ENCODE results near the gene PWWP2B. TPM values are rescaled to one million over a fixed set of nuclear protein-coding genes. Genes with fewer than 3 reads are reported as not detected.

Gene PWWP2B
- polyA plus RNA-seq, 1 donor, result 23.7 TPM

GRCh38 chr10:132370426-132371340 is 26.3 kb upstream of the PWWP2B start:
- H3K27ac ChIP-seq (ENCODE audit: low read length), result no peak overlapping the region
- H3K36me3 ChIP-seq (ENCODE audit: control insufficient read depth, insufficient read depth, low read length), result peaks cover 18% of the 10 kb centered on the region
- no peak overlapping the region for H3K4me3 ChIP-seq (ENCODE audit: low read length)
- H3K9me3 ChIP-seq (ENCODE audit: control insufficient read depth, low read depth, low read length), result peaks cover 7% of the 10 kb centered on the region
- H3K4me1 ChIP-seq (ENCODE audit: control insufficient read depth, insufficient read depth, low read length), result no peaks in the 10 kb centered on the region
- no peak for DNase-seq
- no peaks in the 10 kb centered on the region for H3K27me3 ChIP-seq (ENCODE audit: control insufficient read depth, insufficient read depth, low read length)
- 100% methylated on average over 1 of the region's 31 CpGs for WGBS (ENCODE audit: insufficient coverage, low lambda C conversion rate)

DNA sequence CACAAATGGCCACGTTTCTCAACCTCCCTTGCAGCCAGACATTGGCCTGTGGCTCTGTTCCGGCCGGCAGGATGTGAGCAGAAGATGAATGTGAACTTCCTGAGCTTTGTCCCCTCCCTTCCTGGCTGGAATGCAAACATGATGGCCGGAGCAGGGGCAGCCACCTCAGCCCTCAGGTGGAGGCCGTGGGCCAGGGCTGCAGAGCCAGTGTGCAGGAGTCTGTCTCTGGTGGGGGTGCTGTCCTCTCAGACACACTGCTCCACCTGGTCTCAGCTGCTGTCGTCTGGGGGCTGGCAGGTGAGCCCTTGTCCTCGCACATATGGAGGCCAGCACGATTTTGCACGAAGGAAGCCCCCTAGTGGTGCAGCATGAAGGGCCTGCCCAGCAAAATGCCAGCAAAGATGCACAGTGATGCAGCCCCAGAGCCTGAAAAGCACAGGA is 25.3 kb upstream of the PWWP2B start:
- Histone ChIP-seq H3K9me3 (ENCODE audit: control insufficient read depth, low read depth, low read length) (peaks cover 7% of the 10 kb centered on the region), H3K4me1 (ENCODE audit: control insufficient read depth, insufficient read depth, low read length) (no peaks in the 10 kb centered on the region), H3K27me3 (ENCODE audit: control insufficient read depth, insufficient read depth, low read length) (no peaks in the 10 kb centered on the region), H3K27ac (ENCODE audit: low read length) (no peak overlapping the region), H3K36me3 (ENCODE audit: control insufficient read depth, insufficient read depth, low read length) (peaks cover 9% of the 10 kb centered on the region), H3K4me3 (ENCODE audit: low read length) (no peak overlapping the region)
- no peak for DNase-seq
- no CpG with 5 or more reads among the region's 9 CpGs for WGBS (ENCODE audit: insufficient coverage, low lambda C conversion rate)

- Histone ChIP-seq H3K4me1 (ENCODE audit: control insufficient read depth, insufficient read depth, low read length) (no peaks in the 10 kb centered on the region), H3K4me3 (ENCODE audit: low read length) (no peak overlapping the region), H3K9me3 (ENCODE audit: control insufficient read depth, low read depth, low read length) (peaks cover 7% of the 10 kb centered on the region), H3K36me3 (ENCODE audit: control insufficient read depth, insufficient read depth, low read length) (peaks cover 5% of the 10 kb centered on the region), H3K27ac (ENCODE audit: low read length) (no peak overlapping the region), H3K27me3 (ENCODE audit: control insufficient read depth, insufficient read depth, low read length) (no peaks in the 10 kb centered on the region)
- WGBS (ENCODE audit: insufficient coverage, low lambda C conversion rate), result 100% methylated on average over 1 of the region's 16 CpGs
- no peak for DNase-seq
Observed at GRCh38 chr10:132372516-132373095, 24.4 kb upstream of the PWWP2B start.

- DNase-seq, result no peak
- H3K27ac ChIP-seq (ENCODE audit: low read length), result no peak overlapping the region
- H3K9me3 ChIP-seq (ENCODE audit: control insufficient read depth, low read depth, low read length), result peaks cover 7% of the 10 kb centered on the region
- H3K4me3 ChIP-seq (ENCODE audit: low read length), result no peak overlapping the region
- H3K4me1 ChIP-seq (ENCODE audit: control insufficient read depth, insufficient read depth, low read length), result no peaks in the 10 kb centered on the region
- 93% methylated on average over 6 of the region's 25 CpGs for WGBS (ENCODE audit: insufficient coverage, low lambda C conversion rate)
- no peaks in the 10 kb centered on the region for H3K27me3 ChIP-seq (ENCODE audit: control insufficient read depth, insufficient read depth, low read length)
- peaks cover 3% of the 10 kb centered on the region for H3K36me3 ChIP-seq (ENCODE audit: control insufficient read depth, insufficient read depth, low read length)
Observed at GRCh38 chr10:132373241-132373955, 23.6 kb upstream of the PWWP2B start.

GRCh38 chr10:132374176-132374575 is 22.8 kb upstream of the PWWP2B start:
- WGBS (ENCODE audit: insufficient coverage, low lambda C conversion rate), result no CpG with 5 or more reads among the region's 8 CpGs
- no peak for DNase-seq
- Histone ChIP-seq H3K4me1 (ENCODE audit: control insufficient read depth, insufficient read depth, low read length) (no peaks in the 10 kb centered on the region), H3K4me3 (ENCODE audit: low read length) (no peak overlapping the region), H3K9me3 (ENCODE audit: control insufficient read depth, low read depth, low read length) (peaks cover 7% of the 10 kb centered on the region), H3K27me3 (ENCODE audit: control insufficient read depth, insufficient read depth, low read length) (no peaks in the 10 kb centered on the region), H3K27ac (ENCODE audit: low read length) (no peak overlapping the region), H3K36me3 (ENCODE audit: control insufficient read depth, insufficient read depth, low read length) (no peaks in the 10 kb centered on the region)

- Histone ChIP-seq H3K4me3 (ENCODE audit: low read length) (no peak overlapping the region), H3K36me3 (ENCODE audit: control insufficient read depth, insufficient read depth, low read length) (no peaks in the 10 kb centered on the region), H3K4me1 (ENCODE audit: control insufficient read depth, insufficient read depth, low read length) (no peaks in the 10 kb centered on the region), H3K9me3 (ENCODE audit: control insufficient read depth, low read depth, low read length) (peaks cover 7% of the 10 kb centered on the region), H3K27me3 (ENCODE audit: control insufficient read depth, insufficient read depth, low read length) (no peaks in the 10 kb centered on the region), H3K27ac (ENCODE audit: low read length) (no peak overlapping the region)
- no peak for DNase-seq
- no CpG with 5 or more reads among the region's 14 CpGs for WGBS (ENCODE audit: insufficient coverage, low lambda C conversion rate)
Observed at GRCh38 chr10:132374612-132375011, 22.4 kb upstream of the PWWP2B start.

GRCh38 chr10:132375116-132375794 is 21.7 kb upstream of the PWWP2B start:
- no peaks in the 10 kb centered on the region for H3K36me3 ChIP-seq (ENCODE audit: control insufficient read depth, insufficient read depth, low read length)
- no peaks in the 10 kb centered on the region for H3K4me1 ChIP-seq (ENCODE audit: control insufficient read depth, insufficient read depth, low read length)
- peaks cover 7% of the 10 kb centered on the region for H3K9me3 ChIP-seq (ENCODE audit: control insufficient read depth, low read depth, low read length)
- H3K27me3 ChIP-seq (ENCODE audit: control insufficient read depth, insufficient read depth, low read length), result no peaks in the 10 kb centered on the region
- no peak for DNase-seq
- no CpG with 5 or more reads among the region's 26 CpGs for WGBS (ENCODE audit: insufficient coverage, low lambda C conversion rate)
- no peak overlapping the region for H3K4me3 ChIP-seq (ENCODE audit: low read length)
- no peak overlapping the region for H3K27ac ChIP-seq (ENCODE audit: low read length)

GRCh38 chr10:132375795-132376297 is 21.2 kb upstream of the PWWP2B start:
- H3K27me3 ChIP-seq (ENCODE audit: control insufficient read depth, insufficient read depth, low read length), result no peaks in the 10 kb centered on the region
- peaks cover 7% of the 10 kb centered on the region for H3K9me3 ChIP-seq (ENCODE audit: control insufficient read depth, low read depth, low read length)
- no peaks in the 10 kb centered on the region for H3K4me1 ChIP-seq (ENCODE audit: control insufficient read depth, insufficient read depth, low read length)
- WGBS (ENCODE audit: insufficient coverage, low lambda C conversion rate), result 100% methylated on average over 1 of the region's 4 CpGs
- no peak for DNase-seq
- H3K36me3 ChIP-seq (ENCODE audit: control insufficient read depth, insufficient read depth, low read length), result no peaks in the 10 kb centered on the region
- no peak overlapping the region for H3K4me3 ChIP-seq (ENCODE audit: low read length)
- H3K27ac ChIP-seq (ENCODE audit: low read length), result no peak overlapping the region

GRCh38 chr10:132376394-132376851 is 20.6 kb upstream of the PWWP2B start:
- no peak for DNase-seq
- no CpG with 5 or more reads among the region's 15 CpGs for WGBS (ENCODE audit: insufficient coverage, low lambda C conversion rate)
- no peaks in the 10 kb centered on the region for H3K36me3 ChIP-seq (ENCODE audit: control insufficient read depth, insufficient read depth, low read length)

GRCh38 chr10:132377326-132377725 is 19.7 kb upstream of the PWWP2B start:
- peaks cover 3% of the 10 kb centered on the region for H3K9me3 ChIP-seq (ENCODE audit: control insufficient read depth, low read depth, low read length)
- H3K27me3 ChIP-seq (ENCODE audit: control insufficient read depth, insufficient read depth, low read length), result no peaks in the 10 kb centered on the region
- no peaks in the 10 kb centered on the region for H3K4me1 ChIP-seq (ENCODE audit: control insufficient read depth, insufficient read depth, low read length)
- WGBS (ENCODE audit: insufficient coverage, low lambda C conversion rate), result 83% methylated on average over 1 of the region's 7 CpGs
- H3K4me3 ChIP-seq (ENCODE audit: low read length), result no peak overlapping the region
- H3K36me3 ChIP-seq (ENCODE audit: control insufficient read depth, insufficient read depth, low read length), result no peaks in the 10 kb centered on the region
- H3K27ac ChIP-seq (ENCODE audit: low read length), result no peak overlapping the region
- no peak for DNase-seq

More at GRCh38 chr10:132376394-132376851, 20.6 kb upstream of the PWWP2B start:
- no peaks in the 10 kb centered on the region for H3K27me3 ChIP-seq (ENCODE audit: control insufficient read depth, insufficient read depth, low read length)
- no peak overlapping the region for H3K4me3 ChIP-seq (ENCODE audit: low read length)
- H3K9me3 ChIP-seq (ENCODE audit: control insufficient read depth, low read depth, low read length), result peaks cover 7% of the 10 kb centered on the region
- H3K27ac ChIP-seq (ENCODE audit: low read length), result no peak overlapping the region
- H3K4me1 ChIP-seq (ENCODE audit: control insufficient read depth, insufficient read depth, low read length), result no peaks in the 10 kb centered on the region

Measured in large intestine (tissue), 3 donors.